SHP77 treated with DMSO at 0.1 percent for 48 hours (cell line): Measurements from ENCODE around the gene TMEFF1.
"Not testable (repeated sequence)": the region's sequence is repeated elsewhere in the genome, so short reads cannot be mapped to it uniquely, and the experiment has no call there.

Experiments used
- DNase-seq: peaks from one replicate; lab custom pipeline; 2025; lab: John Stamatoyannopoulos, UW

Gene TMEFF1

GRCh38 chr9:100472788-100473275 is at the start of gene TMEFF1:
TSS of gene TMEFF1 (plus strand) at chr9:100473149. CDS start at chr9:100473545, 396 bp downstream.
- DNase-seq: no peak

GRCh38 chr9:100425758-100426157 is 47.2 kb upstream of the TMEFF1 start:
- no peak for DNase-seq

GRCh38 chr9:100426189-100426529 is 46.8 kb upstream of the TMEFF1 start:
- no peak for DNase-seq

GRCh38 chr9:100426530-100427365 is 46.2 kb upstream of the TMEFF1 start, which contains the start of gene MSANTD3:
TSS of gene MSANTD3 (plus strand) at chr9:100427143. CDS start at chr9:100441939, 14,796 bp downstream.
- no peak for DNase-seq

GRCh38 chr9:100427366-100428263 is 45.3 kb upstream of the TMEFF1 start:
- DNase-seq: peak; percentile 27

- no peak for DNase-seq
Observed at GRCh38 chr9:100428871-100429654, 43.9 kb upstream of the TMEFF1 start.

GRCh38 chr9:100430286-100430940 is 42.5 kb upstream of the TMEFF1 start:
- DNase-seq: no peak

- no peak for DNase-seq
Observed at GRCh38 chr9:100431886-100432285, 41.1 kb upstream of the TMEFF1 start.

- DNase-seq: no peak
Observed at GRCh38 chr9:100432736-100433135, 40.2 kb upstream of the TMEFF1 start.

- no peak for DNase-seq
Observed at GRCh38 chr9:100436571-100436970, 36.4 kb upstream of the TMEFF1 start.

- peak; percentile 14 for DNase-seq
Observed at GRCh38 chr9:100437860-100438805, 34.8 kb upstream of the TMEFF1 start.

GRCh38 chr9:100440071-100440470 is 32.9 kb upstream of the TMEFF1 start:
- DNase-seq: no peak

GRCh38 chr9:100440487-100440886 is 32.5 kb upstream of the TMEFF1 start:
- DNase-seq: not testable (repeated sequence)

- DNase-seq: no peak
Observed at GRCh38 chr9:100441911-100442361, 31.0 kb upstream of the TMEFF1 start.

- DNase-seq: no peak
Observed at GRCh38 chr9:100443781-100444768, 28.9 kb upstream of the TMEFF1 start.

- DNase-seq: no peak
Observed at GRCh38 chr9:100445161-100445902, 27.6 kb upstream of the TMEFF1 start.

GRCh38 chr9:100445903-100446549 is 26.9 kb upstream of the TMEFF1 start:
- DNase-seq: no peak

- DNase-seq: no peak
Observed at GRCh38 chr9:100447041-100447440, 25.9 kb upstream of the TMEFF1 start.
